Activated CD8-positive, alpha-beta memory T cell treated with anti-CD3 and anti-CD28 coated beads for 36 hours (primary cell): ENCODE measurements around the gene SRMS. TPM values are rescaled to one million over a fixed set of nuclear protein-coding genes. Genes with fewer than 3 reads are reported as not detected.
"Not testable (repeated sequence)": the region's sequence is repeated elsewhere in the genome, so short reads cannot be mapped to it uniquely, and the experiment has no call there.

ENCODE experiments used
- CTCF ChIA-PET: fragments of 350-600 bp; sonication (Branson Sonifier 250); formaldehyde crosslinking; loops from one replicate; lab custom pipeline; 2021; ENCODE audit warnings: antibody characterized with exemption; lab: Charles Lee
- POLR2A ChIA-PET: fragments of 350-600 bp; sonication (Branson Sonifier 250); formaldehyde crosslinking; loops from one replicate; lab custom pipeline; 2021; ENCODE audit warnings: antibody characterized with exemption; lab: Charles Lee
- total RNA-seq, 2 experiments: library from RNA; stranded (reverse); gene quantifications; one replicate each; pipeline ENCODE4 v1.2.3, GENCODE V29; 2021

The SRMS gene
- total RNA-seq, 2 experiments from 2014 or later, result not detected

DNA sequence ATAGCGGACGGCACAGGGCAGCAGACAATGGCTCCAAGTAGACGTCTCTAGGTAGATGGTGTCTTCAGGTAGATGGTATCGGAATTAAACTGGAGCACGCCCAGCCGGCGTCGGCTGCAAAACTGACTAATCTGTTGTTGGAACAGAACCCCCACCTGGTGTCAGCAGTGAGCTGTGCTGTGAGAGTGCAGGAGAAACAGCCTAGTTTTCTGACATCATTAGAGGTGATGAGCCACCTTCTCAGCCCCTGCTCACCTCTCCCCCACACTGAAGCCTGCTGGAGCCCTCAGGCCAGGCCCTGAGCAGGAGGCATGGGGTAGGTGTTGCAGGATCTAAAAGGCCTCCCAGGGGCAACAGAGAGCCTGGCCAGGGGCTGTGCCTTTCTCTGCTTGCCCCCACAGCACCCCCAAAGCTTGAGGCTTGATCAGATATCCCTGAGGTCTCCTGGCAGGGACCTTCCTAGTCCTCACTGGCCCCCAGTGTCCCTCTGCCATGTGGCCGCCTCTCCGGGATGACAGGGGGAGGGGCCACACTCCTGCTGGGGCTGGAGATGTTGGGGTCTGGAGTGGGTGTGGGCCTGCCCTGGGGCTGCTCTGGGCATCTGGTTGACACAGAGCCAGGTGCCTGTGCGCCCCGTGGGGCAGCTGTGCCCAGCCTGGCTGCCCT, 33.4 kb upstream of the SRMS start:
- ChIA-PET CTCF (interaction anchor here (0.7 to 2.0 kb wide), 3 partner anchors 19 to 626 kb away, joined by 3 to 12 read pairs (median 3); partner anchors contain the start of gene PTK6), POLR2A (no interaction called here)

- POLR2A ChIA-PET, result no interaction called here
Observed at GRCh38 chr20:63579017-63579694, 31.6 kb upstream of the SRMS start.

GRCh38 chr20:63578224-63579016, 30.9 kb upstream of the SRMS start:
- CTCF ChIA-PET, result interaction anchor here (1.5 to 1.6 kb wide), 2 partner anchors 39 to 41 kb away, joined by 3 to 4 read pairs; no protein-coding TSS in a partner anchor
- POLR2A ChIA-PET, result no interaction called here

More at GRCh38 chr20:63579017-63579694, 31.6 kb upstream of the SRMS start:
- CTCF ChIA-PET, result interaction anchor here (1.6 kb wide), 1 partner anchor 40 kb away, joined by 4 read pairs; no protein-coding TSS in a partner anchor

DNA sequence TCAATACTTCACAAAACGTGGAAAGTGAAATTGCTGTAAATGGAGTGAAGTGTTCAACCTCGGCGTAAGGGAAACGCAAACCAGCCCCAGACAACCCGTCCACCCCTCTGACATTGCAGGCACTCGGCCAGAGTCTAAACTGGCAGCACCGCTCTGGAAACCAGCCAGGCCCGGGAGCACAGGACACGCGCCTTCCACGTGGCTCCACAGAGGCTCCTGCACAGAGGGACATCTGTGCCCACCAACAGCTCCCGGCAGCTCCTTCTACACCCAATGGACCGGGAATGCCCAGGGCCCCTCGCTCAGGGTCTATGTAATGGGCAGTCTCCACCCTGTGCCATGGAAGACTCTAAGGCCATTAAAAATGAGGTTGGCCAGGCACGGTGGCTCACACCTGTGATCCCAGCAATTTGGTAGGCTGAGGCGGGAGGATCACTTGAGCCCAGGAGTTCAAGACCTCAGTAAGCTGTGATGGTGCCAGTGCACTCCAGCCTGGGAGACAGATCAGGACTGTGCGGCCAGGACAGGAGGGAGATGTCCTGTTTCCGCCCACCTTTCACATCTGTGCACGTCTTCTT, 29.9 kb upstream of the SRMS start:
- ChIA-PET CTCF (interaction anchor here (1.5 to 1.6 kb wide), 2 partner anchors 38 to 40 kb away, joined by 3 to 4 read pairs; no protein-coding TSS in a partner anchor), POLR2A (no interaction called here)

- CTCF ChIA-PET, result no interaction called here
- POLR2A ChIA-PET, result no interaction called here
Observed at GRCh38 chr20:63576311-63576710, 28.8 kb upstream of the SRMS start.

DNA sequence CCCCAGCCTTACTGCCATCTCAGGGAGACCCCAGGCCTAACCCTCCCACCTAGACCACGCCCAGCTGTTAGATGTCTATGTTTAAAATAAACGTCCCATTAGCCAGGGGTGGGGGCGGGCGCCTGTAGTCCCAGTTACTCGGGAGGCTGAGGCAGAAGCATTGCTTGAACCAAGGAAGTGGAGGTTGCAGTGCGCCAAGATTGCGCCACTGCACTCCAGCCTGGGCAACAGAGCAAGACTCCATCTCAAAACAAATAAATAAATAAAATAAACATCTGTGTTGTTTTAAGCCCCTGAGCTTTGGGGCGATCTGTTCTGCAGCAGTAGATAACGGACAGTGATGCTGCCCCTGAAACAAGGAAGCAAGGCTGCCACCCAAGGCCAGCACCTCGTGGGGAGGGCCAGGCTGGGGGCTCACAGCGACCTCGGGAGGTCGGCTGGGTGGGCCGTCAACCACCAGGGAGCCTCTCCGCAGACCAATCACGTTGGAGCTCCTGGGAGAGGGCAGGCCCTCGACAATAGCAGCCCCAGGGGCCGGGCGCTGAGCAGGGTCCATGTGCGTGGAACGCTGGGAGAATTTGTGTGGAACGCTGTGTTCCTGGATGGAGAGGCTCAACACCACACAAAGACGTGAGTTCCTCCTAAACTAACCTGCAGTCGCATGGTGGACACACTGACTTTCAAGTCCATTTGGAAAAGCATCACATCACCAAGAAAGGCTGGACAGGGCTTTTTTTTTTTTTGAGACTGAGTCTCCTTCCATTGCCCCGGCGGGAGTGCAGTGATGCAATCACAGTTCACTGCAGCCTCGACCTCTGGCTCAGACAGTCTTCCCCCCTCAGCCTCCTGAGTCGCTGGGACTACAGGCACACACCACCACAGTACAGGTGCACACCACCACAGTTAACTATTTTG, 27.5 kb upstream of the SRMS start:
- CTCF ChIA-PET, result no interaction called here
- POLR2A ChIA-PET, result no interaction called here

DNA sequence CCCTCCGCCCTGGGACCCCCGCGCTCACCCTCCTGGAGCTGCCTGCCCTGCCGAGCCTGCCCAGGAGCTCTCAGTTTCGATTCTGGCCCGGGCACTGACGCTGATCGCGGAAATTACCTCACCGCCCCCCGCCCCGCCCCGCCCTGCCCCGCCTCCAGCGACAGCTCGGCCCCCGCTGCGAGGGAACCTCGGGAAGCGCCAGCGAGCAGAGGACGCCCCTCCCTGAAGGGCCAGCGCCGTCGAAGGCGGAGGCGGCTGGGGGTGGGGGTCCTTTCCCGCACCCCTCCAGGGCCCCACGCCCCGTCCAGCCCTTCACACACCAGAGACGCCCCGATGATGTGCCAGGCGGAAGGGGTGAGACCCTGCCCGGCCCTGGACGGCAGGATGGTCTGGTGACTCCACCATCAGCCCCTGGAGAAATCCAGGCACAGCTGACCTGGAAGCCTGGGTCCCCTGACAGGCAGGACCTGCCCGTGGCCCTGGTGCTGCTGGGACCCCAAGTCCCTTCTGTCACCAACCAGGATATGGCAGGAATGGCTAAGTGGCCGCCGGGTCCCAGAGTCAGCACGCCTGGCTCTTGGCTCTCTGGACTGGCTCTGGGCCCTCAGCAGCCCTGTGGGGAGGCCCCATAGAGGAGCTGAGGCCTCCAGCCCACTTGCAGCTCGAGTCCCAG, 26.7 kb upstream of the SRMS start, which contains the start of gene HELZ2:
TSS of gene HELZ2 (minus strand) at position 84 of the 673 bp plus-strand sequence. CDS start 1,854 bp downstream, outside the sequence.
- ChIA-PET CTCF (interaction anchor here (0.7 kb wide), 1 partner anchor 37 kb away, joined by 3 read pairs; the partner anchor contains the start of gene PTK6), POLR2A (interaction anchor here (0.6 to 2.1 kb wide), 3 partner anchors 36 to 80 kb away, joined by 4 to 6 read pairs (median 5); partner anchors contain the start of gene PPDPF)

- ChIA-PET POLR2A (interaction anchor here (0.6 to 2.1 kb wide), 3 partner anchors 36 to 80 kb away, joined by 4 to 6 read pairs (median 5); partner anchors contain the start of gene PPDPF), CTCF (interaction anchor here (0.7 kb wide), 1 partner anchor 36 kb away, joined by 3 read pairs; the partner anchor contains the start of gene PTK6)
Observed at GRCh38 chr20:63573647-63574131, 26.1 kb upstream of the SRMS start.

DNA sequence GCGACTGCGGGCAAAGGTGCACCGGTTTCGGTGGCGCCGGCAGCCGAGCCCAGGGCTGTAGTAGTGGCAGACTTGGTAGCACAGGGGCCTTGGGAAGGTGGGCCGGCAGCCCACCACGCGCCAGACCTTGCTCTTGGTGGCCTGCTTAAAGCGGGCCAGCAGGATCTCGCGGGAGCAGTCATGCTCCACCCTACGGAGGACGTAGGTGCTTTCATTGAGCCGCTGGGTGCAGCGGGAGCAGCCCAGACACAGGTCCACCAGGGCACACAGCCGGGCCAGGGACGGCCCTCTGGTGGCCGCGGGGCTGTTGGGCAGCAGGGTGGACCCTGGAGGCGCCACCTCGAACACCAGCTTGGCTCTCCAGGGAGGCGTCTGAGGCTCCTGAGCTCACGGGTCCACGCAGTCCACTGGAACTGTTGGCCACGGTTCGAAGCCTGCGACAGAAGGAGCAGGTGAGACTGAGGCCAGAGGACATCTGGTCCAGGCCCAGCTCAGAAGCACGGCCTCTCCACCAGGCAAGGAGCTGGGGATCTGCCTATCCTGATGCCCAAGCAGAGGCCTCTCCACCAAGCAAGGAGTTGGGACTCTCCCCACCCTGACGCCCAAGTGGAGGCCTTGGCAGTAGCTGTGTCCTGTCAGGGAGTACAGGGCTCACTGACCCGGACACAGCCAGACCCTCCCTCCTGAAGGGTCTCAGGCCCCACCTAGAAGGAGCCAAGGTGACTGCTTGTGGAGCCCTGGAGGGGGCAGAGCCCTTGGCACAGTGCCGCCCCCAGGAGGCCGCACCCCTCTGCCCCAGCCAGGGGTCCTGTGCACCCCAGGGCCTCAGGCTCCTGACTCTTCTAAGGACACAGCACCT, 25.5 kb upstream of the SRMS start:
- POLR2A ChIA-PET, result interaction anchor here (1.9 to 2.1 kb wide), 2 partner anchors 35 to 52 kb away, joined by 5 to 6 read pairs; partner anchors contain the start of gene PPDPF
- CTCF ChIA-PET, result no interaction called here

DNA sequence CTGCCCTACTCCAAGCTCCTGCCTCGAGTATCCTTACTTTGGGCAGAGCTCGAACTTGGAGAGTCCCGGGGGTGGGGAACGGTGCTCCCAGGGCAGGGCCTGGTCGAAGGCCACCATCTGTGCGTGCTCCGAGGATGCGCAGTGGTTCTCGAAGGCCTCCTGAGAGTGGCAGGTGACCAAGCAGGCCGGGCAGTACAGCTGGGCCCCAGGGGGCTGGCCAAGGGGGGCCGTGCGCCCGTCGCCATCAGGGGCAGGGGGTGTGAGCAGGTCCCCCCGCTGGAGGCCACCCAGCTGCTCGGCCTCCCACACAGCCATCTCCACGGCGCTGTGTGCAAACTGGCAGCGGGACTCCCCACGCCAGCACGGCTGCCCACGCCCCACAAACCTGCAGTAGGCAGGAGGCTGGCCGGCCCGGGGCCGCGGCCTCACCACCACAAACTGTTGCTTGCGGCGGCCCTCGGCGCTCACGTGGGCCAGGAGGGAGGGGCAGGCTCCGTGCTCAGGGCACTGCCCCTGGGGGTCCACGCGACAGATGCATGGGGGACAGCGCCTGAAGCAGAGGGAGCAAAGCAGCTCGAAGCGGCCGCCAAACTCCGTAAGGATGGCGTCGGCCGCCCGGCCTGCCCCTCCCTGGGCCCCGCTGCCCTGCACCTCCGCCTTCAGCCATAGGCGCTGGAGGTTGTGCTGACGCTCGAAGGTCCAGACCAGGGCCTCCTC, 24.7 kb upstream of the SRMS start:
- CTCF ChIA-PET, result no interaction called here
- POLR2A ChIA-PET, result interaction anchor here (1.9 to 2.1 kb wide), 2 partner anchors 34 to 51 kb away, joined by 5 to 6 read pairs; partner anchors contain the start of gene PPDPF

GRCh38 chr20:63571087-63571478, 23.5 kb upstream of the SRMS start:
- POLR2A ChIA-PET, result not testable (repeated sequence)

DNA sequence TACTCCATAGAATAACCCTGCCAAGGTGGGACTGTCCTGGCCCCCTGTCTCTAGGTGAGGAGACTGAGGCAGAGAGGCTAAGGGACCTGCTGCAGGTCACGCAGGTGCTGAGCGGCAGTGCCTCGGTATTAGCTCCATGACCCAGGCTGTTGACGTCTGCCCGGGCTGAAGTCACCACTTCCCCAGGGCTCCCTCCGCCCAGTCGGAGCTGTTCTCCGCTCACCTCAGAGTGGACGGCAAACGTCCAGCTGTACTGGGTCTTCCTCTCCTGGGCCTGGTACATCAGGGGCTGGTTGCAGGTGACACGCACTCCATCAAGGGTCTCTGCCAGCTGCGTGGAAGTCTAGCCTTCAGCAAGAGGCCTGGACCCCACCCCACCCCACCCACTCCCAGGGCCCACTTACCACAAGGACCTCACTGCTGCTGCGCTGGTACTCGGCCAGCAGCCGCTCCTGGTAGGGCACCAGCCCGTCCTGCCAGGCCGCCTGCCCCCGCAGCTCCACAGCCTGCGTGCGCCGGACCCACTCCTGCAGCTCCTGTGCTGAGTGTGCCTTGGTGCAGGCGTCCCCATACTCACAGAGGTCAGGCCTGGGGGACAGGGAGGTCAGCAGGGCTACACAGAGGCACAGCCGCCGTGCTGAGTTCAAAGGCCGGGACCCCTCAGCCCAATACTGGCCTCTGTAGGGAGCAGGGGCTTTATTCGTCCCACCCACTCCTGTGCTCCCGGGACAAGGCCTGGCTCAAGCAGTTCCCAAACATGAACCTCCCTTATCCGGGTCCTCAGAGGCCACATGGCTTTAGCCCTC, 22.9 kb upstream of the SRMS start:
- POLR2A ChIA-PET, result no interaction called here
- CTCF ChIA-PET, result no interaction called here

More at GRCh38 chr20:63571087-63571478, 23.5 kb upstream of the SRMS start:
- CTCF ChIA-PET, result not testable (repeated sequence)

DNA sequence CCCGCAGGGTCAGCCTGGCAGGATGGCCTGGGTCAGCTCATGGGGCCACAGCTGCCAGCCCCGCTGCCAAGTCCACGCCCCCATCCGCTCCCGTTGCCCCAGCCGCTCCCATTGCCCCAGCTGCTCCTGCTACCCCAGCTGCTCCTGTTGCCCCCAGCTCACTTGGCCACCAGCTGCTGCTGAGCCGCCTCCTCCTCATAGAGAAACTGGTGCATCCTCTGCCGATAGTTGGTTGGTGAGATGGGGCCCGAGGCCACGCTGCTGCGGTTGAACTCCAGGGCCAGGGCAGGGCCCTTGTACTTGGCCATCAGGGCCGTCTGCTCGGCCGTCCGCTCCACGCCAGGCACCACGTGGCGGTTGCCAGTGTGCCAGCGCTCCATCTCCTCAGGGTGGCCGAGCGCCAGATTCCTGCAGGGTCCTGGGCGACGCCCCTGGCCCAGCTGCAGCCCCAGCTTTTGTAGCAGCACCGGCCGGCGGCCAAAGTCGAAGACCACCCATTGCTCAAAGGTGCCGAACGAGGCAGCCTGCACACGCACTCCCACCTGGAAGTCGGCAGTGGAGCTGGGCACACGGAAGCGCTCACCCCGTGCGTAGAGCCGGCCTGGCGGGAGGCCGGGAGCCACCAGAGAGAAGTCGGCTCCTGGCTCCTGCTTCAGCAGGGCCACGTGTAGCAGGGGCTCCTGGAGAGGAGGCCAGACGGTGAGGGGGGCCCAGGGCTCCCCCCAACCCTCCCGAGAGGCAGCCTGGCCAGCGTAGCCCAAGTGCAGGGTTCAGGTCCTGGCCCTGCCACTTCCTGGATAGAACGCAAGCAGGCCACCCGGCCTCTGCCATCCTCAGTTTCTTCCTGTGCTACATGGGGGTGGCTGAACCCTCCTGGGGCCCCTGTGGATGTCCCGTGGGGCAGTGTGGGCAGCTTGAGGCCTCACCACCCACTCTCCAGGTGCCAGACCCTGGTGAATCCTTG, 21.7 kb upstream of the SRMS start:
- POLR2A ChIA-PET, result no interaction called here
- CTCF ChIA-PET, result interaction anchor here (0.9 to 1.9 kb wide), 3 partner anchors 12 to 139 kb away, joined by 3 to 5 read pairs (median 4); partner anchors contain the start of genes ARFRP1 and ZGPAT
